H1 (cell line): Measurements from ENCODE around the gene IFNG. TPM values are rescaled to one million over a fixed set of nuclear protein-coding genes. Genes with fewer than 3 reads are reported as not detected.

Source experiments
- ASH2L ChIP-seq: fragments of 200-600, 300-600 bp; sonication (generic); IDR thresholded peaks from one replicate; pipeline ENCODE4 v1.7.1; 2017; ENCODE audit warnings: low read length
- BCL11A ChIP-seq, 2 experiments: IDR thresholded peaks; one replicate each; pipeline ENCODE4 v1.6.1; 2011; ENCODE audit warnings: low read depth in 2 of 2, low read length in 2 of 2, mild to moderate bottlenecking in 2 of 2
- CBX8 ChIP-seq: fragments of 300-800, 300-1000 bp; sonication (generic); IDR thresholded peaks from 2 replicates; pipeline ENCODE4 v1.7.1; 2016; ENCODE audit warnings: low read depth, low read length, borderline replicate concordance
- CHD7 ChIP-seq: fragments of 300-600 bp; sonication (generic); IDR thresholded peaks from 2 replicates; pipeline ENCODE4 v1.7.1; 2012; ENCODE audit warnings: low read length, moderate library complexity, mild to moderate bottlenecking, inconsistent platforms; ENCODE audit not compliant: insufficient replicate concordance
- CREB1 ChIP-seq: IDR thresholded peaks from 2 replicates; pipeline ENCODE4 v1.6.1; 2012; ENCODE audit warnings: inconsistent platforms
- NRF1 ChIP-seq: IDR thresholded peaks from 2 replicates; pipeline ENCODE4 v1.6.1; 2011; ENCODE audit warnings: mild to moderate bottlenecking, low read depth, low read length, improper control_type of control experiment
- RBBP5 ChIP-seq: IDR thresholded peaks from 2 replicates; pipeline ENCODE4 v1.7.1; 2012; ENCODE audit warnings: low read depth, mild to moderate bottlenecking, inconsistent platforms, low read length, moderate library complexity, borderline replicate concordance
- RFX5 ChIP-seq: IDR thresholded peaks from 2 replicates; pipeline ENCODE4 v1.6.1; 2011; ENCODE audit warnings: low read depth, low read length, improper control_type of control experiment, borderline replicate concordance
- RNF2 ChIP-seq: fragments of 200-900, 300-1000 bp; sonication (generic); IDR thresholded peaks from 2 replicates; pipeline ENCODE4 v1.7.1; 2016; ENCODE audit warnings: borderline replicate concordance, low read depth, mild to moderate bottlenecking, antibody characterized with exemption, low read length; ENCODE audit not compliant: poor library complexity, severe bottlenecking; ENCODE audit errors: missing control alignments
- SRF ChIP-seq: IDR thresholded peaks from 2 replicates; pipeline ENCODE4 v1.6.1; 2011; ENCODE audit warnings: mild to moderate bottlenecking, low read depth, low read length, moderate library complexity
- SUZ12 ChIP-seq: fragments of 200-600 bp; sonication (generic); IDR thresholded peaks from 2 replicates; pipeline ENCODE4 v1.6.1; 2012; ENCODE audit warnings: mild to moderate bottlenecking, inconsistent platforms, low read length, moderate library complexity, mixed read lengths
- polyA plus RNA-seq, 7 experiments: library from polyadenylated mRNA; depleted of rRNA in 3 of 7; stranded (reverse) in 5 of 7; unstranded in 2 of 7; fragments of >200 nt in 5 of 7; fragments of 200-250 nt in 2 of 7; gene quantifications; 1 replicate in 5 of 7; 2 replicates in 1 of 7; 4 replicates in 1 of 7; pipeline versions ENCODE4 v1.2.1 to v1.2.3, GENCODE V29; 2011 to 2013; ENCODE audit warnings: missing spikeins in 2 of 7, mixed read lengths in 2 of 7
- total RNA-seq: library from RNA; stranded (reverse); fragmentation: NEBNext Ultra II Directional; extraction: Animal tissue kit (Norgen Biotek cat#: 25700); gene quantifications from 2 replicates; pipeline ENCODE4 v1.2.1, GENCODE V29; 2021

IFNG gene
- total and polyA plus RNA-seq, 2 of the 8 experiments (the other 6 are each of a cell fraction or from before 2014, with no cell fraction given) = not detected

- no peak for TF ChIP-seq CHD7
- no peak for TF ChIP-seq SUZ12
- no peak for TF ChIP-seq ASH2L
- no peak for TF ChIP-seq CREB1
- TF ChIP-seq RFX5 = no peak
- no peak for TF ChIP-seq RNF2
- no peak for TF ChIP-seq RBBP5
- TF ChIP-seq CBX8 = no peak
- no peak for TF ChIP-seq BCL11A (IDR thresholded peaks at IDR 0.05; ENCODE audit: low read depth in 2 of 2, low read length in 2 of 2)
- TF ChIP-seq SRF = no peak
- no peak for TF ChIP-seq NRF1
These were observed 19.4 kb upstream of the IFNG start (continued) for GRCh38 chr12:68178774-68179439.
